Trophoblast cell (in vitro differentiated cells and primary cell): Measurements from ENCODE around the gene CIC.
"Not testable (repeated sequence)": the region's sequence is repeated elsewhere in the genome, so short reads cannot be mapped to it uniquely, and the experiment has no call there.

Experiments
- DNase-seq, 2 donors: peaks; one replicate each; pipeline ENCODE4 v3.0.0-alpha.2; 2016
- H2AFZ ChIP-seq: 2 replicates; pipeline ENCODE4 v1.6.1; 2013; ENCODE audit warnings: low read length, moderate library complexity, mild to moderate bottlenecking; ENCODE audit not compliant: insufficient read depth, poor library complexity
- H2AK5ac ChIP-seq: 2 replicates; pipeline ENCODE4 v1.6.1; 2013; ENCODE audit warnings: mild to moderate bottlenecking, low read length
- H2BK120ac ChIP-seq: 2 replicates; pipeline ENCODE4 v1.6.1; 2013; ENCODE audit warnings: low read length, mild to moderate bottlenecking, moderate library complexity; ENCODE audit not compliant: insufficient read depth, poor library complexity
- H2BK12ac ChIP-seq: 2 replicates; pipeline ENCODE4 v1.6.1; 2013; ENCODE audit warnings: mild to moderate bottlenecking, low read length, moderate library complexity
- H2BK5ac ChIP-seq: 2 replicates; pipeline ENCODE4 v1.6.1; 2013; ENCODE audit warnings: low read length, low read depth, moderate library complexity, mild to moderate bottlenecking; ENCODE audit not compliant: poor library complexity
- H3K14ac ChIP-seq: 2 replicates; pipeline ENCODE4 v1.6.1; 2013; ENCODE audit warnings: mild to moderate bottlenecking, low read length
- H3K18ac ChIP-seq: 2 replicates; pipeline ENCODE4 v1.6.1; 2013; ENCODE audit warnings: mild to moderate bottlenecking, low read length
- H3K23ac ChIP-seq: 2 replicates; pipeline ENCODE4 v1.6.1; 2013; ENCODE audit warnings: low read length
- H3K27ac ChIP-seq: 2 replicates; pipeline ENCODE4 v1.5.1; 2013; ENCODE audit warnings: low read depth, mild to moderate bottlenecking, inconsistent platforms, low read length, moderate library complexity
- H3K27me3 ChIP-seq: 2 replicates; pipeline ENCODE4 v1.6.1; 2013; ENCODE audit warnings: inconsistent platforms, mild to moderate bottlenecking, low read length, moderate library complexity; ENCODE audit not compliant: insufficient read depth
- H3K36me3 ChIP-seq, 2 experiments: 1 replicate in 1 of 2; 2 replicates in 1 of 2; pipeline ENCODE4 v1.6.1; 2013; ENCODE audit warnings: low read length in 2 of 2, mild to moderate bottlenecking in 2 of 2, moderate library complexity in 1 of 2; ENCODE audit not compliant: insufficient read depth in 2 of 2, control insufficient read depth in 1 of 2
- H3K4ac ChIP-seq: 2 replicates; pipeline ENCODE4 v1.6.1; 2013; ENCODE audit warnings: low read depth, mild to moderate bottlenecking, low read length, moderate library complexity
- H3K4me1 ChIP-seq, 2 experiments: 1 replicate in 1 of 2; 2 replicates in 1 of 2; pipeline ENCODE4 v1.6.1; 2013; ENCODE audit warnings: low read length in 2 of 2, mild to moderate bottlenecking in 2 of 2, moderate library complexity in 1 of 2; ENCODE audit not compliant: insufficient read depth in 2 of 2, control insufficient read depth in 1 of 2
- H3K4me2 ChIP-seq: 2 replicates; pipeline ENCODE4 v1.6.1; 2013; ENCODE audit warnings: inconsistent platforms, mild to moderate bottlenecking, low read length, moderate library complexity
- H3K4me3 ChIP-seq: 2 replicates; pipeline ENCODE4 v1.5.1; 2013; ENCODE audit warnings: mild to moderate bottlenecking, low read depth, low read length, inconsistent platforms
- H3K79me1 ChIP-seq: one replicate; pipeline ENCODE4 v1.6.1; 2013; ENCODE audit warnings: low read length
- H3K79me2 ChIP-seq: 2 replicates; pipeline ENCODE4 v1.6.1; 2013; ENCODE audit warnings: low read length, mild to moderate bottlenecking; ENCODE audit not compliant: control insufficient read depth, insufficient read depth, poor library complexity
- H3K9ac ChIP-seq: 2 replicates; pipeline ENCODE4 v1.6.1; 2013; ENCODE audit warnings: mild to moderate bottlenecking, low read length
- H3K9me3 ChIP-seq: 2 replicates; pipeline ENCODE4 v1.6.1; 2013; ENCODE audit warnings: low read depth, mild to moderate bottlenecking, control low read depth, inconsistent platforms, low read length; ENCODE audit not compliant: insufficient read depth
- H4K12ac ChIP-seq: 2 replicates; pipeline ENCODE4 v1.6.1; 2013; ENCODE audit warnings: low read depth, mild to moderate bottlenecking, low read length, moderate library complexity
- H4K8ac ChIP-seq: 2 replicates; pipeline ENCODE4 v1.6.1; 2013; ENCODE audit warnings: low read depth, mild to moderate bottlenecking, low read length, moderate library complexity
- H4K91ac ChIP-seq: one replicate; pipeline ENCODE4 v1.6.1; 2013; ENCODE audit warnings: low read depth, mild to moderate bottlenecking, low read length, moderate library complexity
- WGBS: extraction: QIAGEN DNeasy Blood & Tissue Kit; methylation state at CpG from one replicate; pipeline ENCODE4 v1.1.7; 2013; ENCODE audit warnings: missing lambda C conversion rate; ENCODE audit not compliant: insufficient read length, insufficient coverage; ENCODE audit errors: extremely low coverage; 5-methylcytosine and 5-hydroxymethylcytosine counted together

Gene CIC

GRCh38 chr19:42254850-42255765 lies 13.9 kb upstream of the CIC start, which contains the start of gene ERF:
Gene ERF (minus strand): TSS chr19:42255128. CDS start chr19:42254999, 129 bp downstream.
- Histone ChIP-seq H3K36me3 (peaks cover 7 to 18% of the 10 kb centered on the region in 2 experiments), H4K12ac (peak within 1 kb of the TSS; percentile 97), H3K9me3 (no peaks in the 10 kb centered on the region), H3K23ac (no peak within 1 kb of the TSS), H3K9ac (peak within 1 kb of the TSS; percentile 95), H2AFZ (peak within 1 kb of the TSS; percentile 53), H3K27ac (peak within 1 kb of the TSS; percentile 96), H3K18ac (peak within 1 kb of the TSS; percentile 100), H3K79me2 (peaks cover 32% of the 10 kb centered on the region), H3K4me1 (peaks cover 18 to 23% of the 10 kb centered on the region in 2 experiments), H2AK5ac (peak within 1 kb of the TSS; percentile 100), H3K4me2 (peak within 1 kb of the TSS; percentile 95), H3K4me3 (peak within 1 kb of the TSS; percentile 99), H4K8ac (peak within 1 kb of the TSS; percentile 87), H2BK120ac (peak within 1 kb of the TSS; percentile 97), H3K79me1 (peaks cover 31% of the 10 kb centered on the region), H3K27me3 (no peaks in the 10 kb centered on the region), H4K91ac (peak within 1 kb of the TSS; percentile 98), H2BK12ac (peak within 1 kb of the TSS; percentile 84), H3K4ac (peak within 1 kb of the TSS; percentile 100), H2BK5ac (peak within 1 kb of the TSS; percentile 99), H3K14ac (peak within 1 kb of the TSS; percentile 99)
- WGBS, result no CpG with 5 or more reads among the region's 75 CpGs
- peak; percentile 91 to 97 for DNase-seq

- peak overlapping the region; percentile 78 for H2BK5ac ChIP-seq
- no CpG with 5 or more reads among the region's 38 CpGs for WGBS
Measured at GRCh38 chr19:42255766-42256745, 13.0 kb upstream of the CIC start.

DNA sequence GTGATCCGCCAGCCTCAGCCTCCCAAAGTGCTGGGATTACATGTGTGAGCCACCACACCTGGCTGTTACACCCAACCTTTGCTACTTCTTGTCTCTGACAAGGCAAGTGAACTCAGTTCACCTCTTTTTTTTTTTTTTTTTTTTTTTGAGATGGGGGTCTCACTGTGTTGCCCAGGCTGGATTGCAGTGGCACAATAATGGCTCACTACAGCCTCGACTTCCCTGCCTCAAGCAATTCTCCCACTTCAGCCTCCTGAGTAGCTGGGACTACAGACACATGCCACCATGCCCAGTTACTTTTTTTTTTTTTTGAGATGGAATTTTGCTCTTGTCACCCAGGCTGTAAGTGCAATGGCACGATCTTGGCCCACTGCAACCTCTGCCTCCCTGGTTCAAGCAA lies 11.2 kb upstream of the CIC start:
- no CpG with 5 or more reads among the region's 3 CpGs for WGBS
- not testable (repeated sequence) for H3K23ac ChIP-seq, DNase-seq, H3K4me1 ChIP-seq, H3K14ac ChIP-seq, H4K91ac ChIP-seq, H3K27me3 ChIP-seq, H3K9ac ChIP-seq, H3K4me3 ChIP-seq, H3K36me3 ChIP-seq, H2BK12ac ChIP-seq, H2AFZ ChIP-seq, H3K4ac ChIP-seq, H2AK5ac ChIP-seq, H2BK5ac ChIP-seq, H3K9me3 ChIP-seq, H2BK120ac ChIP-seq, H4K8ac ChIP-seq, H4K12ac ChIP-seq, H3K18ac ChIP-seq, H3K4me2 ChIP-seq, H3K27ac ChIP-seq
- Histone ChIP-seq H3K79me2 (peaks cover 19% of the 10 kb centered on the region), H3K79me1 (peaks cover 26% of the 10 kb centered on the region)

More at GRCh38 chr19:42255766-42256745, 13.0 kb upstream of the CIC start:
- H3K36me3 ChIP-seq, result peaks cover 0 to 9% of the 10 kb centered on the region in 2 experiments
- H4K8ac ChIP-seq, result peak overlapping the region; percentile 87
- DNase-seq, result peak; percentile 36 to 62
- peaks cover 31% of the 10 kb centered on the region for H3K79me1 ChIP-seq
- H3K9me3 ChIP-seq, result no peaks in the 10 kb centered on the region
- peak overlapping the region; percentile 55 for H3K14ac ChIP-seq
- peak overlapping the region; percentile 84 for H2AFZ ChIP-seq
- peak overlapping the region; percentile 25 for H3K18ac ChIP-seq
- H3K4ac ChIP-seq, result peak overlapping the region; percentile 72
- H4K12ac ChIP-seq, result peak overlapping the region; percentile 79
- H3K4me2 ChIP-seq, result peak overlapping the region; percentile 95
- peak overlapping the region; percentile 84 for H2BK12ac ChIP-seq
- H3K9ac ChIP-seq, result peak overlapping the region; percentile 45
- H2BK120ac ChIP-seq, result peak overlapping the region; percentile 73
- H2AK5ac ChIP-seq, result peak overlapping the region; percentile 4
- peak overlapping the region; percentile 63 for H4K91ac ChIP-seq
- peak overlapping the region; percentile 65 for H3K4me3 ChIP-seq
- no peaks in the 10 kb centered on the region for H3K27me3 ChIP-seq
- peaks cover 18 to 23% of the 10 kb centered on the region in 2 experiments for H3K4me1 ChIP-seq
- no peak overlapping the region for H3K23ac ChIP-seq
- H3K27ac ChIP-seq, result peak overlapping the region; percentile 95
- H3K79me2 ChIP-seq, result peaks cover 32% of the 10 kb centered on the region

DNA sequence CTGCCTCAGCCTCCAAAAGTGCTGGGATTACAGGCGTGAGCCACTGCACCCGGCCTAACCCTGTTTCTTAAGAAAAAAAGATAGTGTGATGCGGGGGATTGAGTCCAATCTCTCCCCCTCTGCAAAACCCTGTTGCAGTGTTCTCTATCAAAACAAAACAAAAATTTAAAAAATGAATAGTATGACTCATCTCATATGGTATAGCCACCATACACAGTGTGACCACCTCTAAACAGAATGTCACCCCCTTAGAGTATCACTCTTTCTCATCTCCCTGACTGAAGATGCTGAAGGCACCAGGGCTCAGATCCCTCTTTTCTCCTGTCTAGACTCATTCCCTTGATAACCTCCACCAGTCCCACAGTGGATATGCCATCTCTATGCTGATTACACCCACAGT lies 7.3 kb upstream of the CIC start:
- Histone ChIP-seq H4K12ac (no peak overlapping the region), H3K36me3 (no peaks in the 10 kb centered on the region), H3K18ac (no peak overlapping the region), H3K79me1 (no peaks in the 10 kb centered on the region), H3K79me2 (no peaks in the 10 kb centered on the region), H3K27me3 (no peaks in the 10 kb centered on the region), H3K23ac (no peak overlapping the region), H3K14ac (no peak overlapping the region), H3K27ac (no peak overlapping the region), H3K4me3 (no peak overlapping the region), H3K4ac (no peak overlapping the region), H3K4me1 (no peaks in the 10 kb centered on the region), H2AK5ac (no peak overlapping the region), H3K4me2 (no peak overlapping the region), H4K91ac (no peak overlapping the region), H2BK5ac (no peak overlapping the region), H3K9ac (no peak overlapping the region), H4K8ac (no peak overlapping the region), H2BK12ac (no peak overlapping the region), H2AFZ (no peak overlapping the region), H2BK120ac (no peak overlapping the region), H3K9me3 (no peaks in the 10 kb centered on the region)
- DNase-seq, result no peak
- WGBS, result no CpG with 5 or more reads among the region's 3 CpGs
